Measurements from ENCODE around the gene RABL6.

The RABL6 gene

DNA sequence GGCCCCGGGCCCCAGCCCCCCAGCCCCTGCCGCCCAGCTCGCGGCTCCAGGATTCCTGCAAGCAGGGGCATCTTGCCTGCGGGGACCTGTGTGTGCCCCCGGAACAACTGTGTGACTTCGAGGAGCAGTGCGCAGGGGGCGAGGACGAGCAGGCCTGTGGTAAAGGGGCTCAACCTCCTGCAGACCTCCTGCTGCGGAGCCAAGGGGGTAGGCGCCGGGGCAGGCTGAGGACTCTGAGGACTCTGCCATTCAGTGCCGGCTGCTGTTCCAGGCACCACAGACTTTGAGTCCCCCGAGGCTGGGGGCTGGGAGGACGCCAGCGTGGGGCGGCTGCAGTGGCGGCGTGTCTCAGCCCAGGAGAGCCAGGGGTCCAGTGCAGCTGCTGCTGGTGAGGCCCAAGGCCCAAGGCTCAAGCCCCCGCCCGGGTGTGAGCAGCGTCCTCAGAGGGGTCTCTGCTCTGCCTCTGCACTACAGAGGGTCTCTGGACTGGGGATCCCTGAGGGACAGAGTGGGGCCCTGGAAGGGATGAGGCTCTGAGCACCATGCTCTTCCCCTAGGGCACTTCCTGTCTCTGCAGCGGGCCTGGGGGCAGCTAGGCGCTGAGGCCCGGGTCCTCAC lies 47.8 kb downstream of the RABL6 start:
- TF ChIP-seq, protein P1, sequence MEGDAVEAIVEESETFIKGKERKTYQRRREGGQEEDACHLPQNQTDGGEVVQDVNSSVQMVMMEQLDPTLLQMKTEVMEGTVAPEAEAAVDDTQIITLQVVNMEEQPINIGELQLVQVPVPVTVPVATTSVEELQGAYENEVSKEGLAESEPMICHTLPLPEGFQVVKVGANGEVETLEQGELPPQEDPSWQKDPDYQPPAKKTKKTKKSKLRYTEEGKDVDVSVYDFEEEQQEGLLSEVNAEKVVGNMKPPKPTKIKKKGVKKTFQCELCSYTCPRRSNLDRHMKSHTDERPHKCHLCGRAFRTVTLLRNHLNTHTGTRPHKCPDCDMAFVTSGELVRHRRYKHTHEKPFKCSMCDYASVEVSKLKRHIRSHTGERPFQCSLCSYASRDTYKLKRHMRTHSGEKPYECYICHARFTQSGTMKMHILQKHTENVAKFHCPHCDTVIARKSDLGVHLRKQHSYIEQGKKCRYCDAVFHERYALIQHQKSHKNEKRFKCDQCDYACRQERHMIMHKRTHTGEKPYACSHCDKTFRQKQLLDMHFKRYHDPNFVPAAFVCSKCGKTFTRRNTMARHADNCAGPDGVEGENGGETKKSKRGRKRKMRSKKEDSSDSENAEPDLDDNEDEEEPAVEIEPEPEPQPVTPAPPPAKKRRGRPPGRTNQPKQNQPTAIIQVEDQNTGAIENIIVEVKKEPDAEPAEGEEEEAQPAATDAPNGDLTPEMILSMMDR (IDR thresholded peaks at IDR 0.05; ENCODE audit: insufficient read depth, low read length, missing control alignments), result no peak
- ChIA-PET POLR2A (interaction anchor here (1.0 kb wide), 1 partner anchor 140 kb away, joined by 3 read pairs; the partner anchor contains the start of gene CLIC3), CTCF (interaction anchor here (1.1 kb wide), 1 partner anchor 174 kb away, joined by 4 read pairs; no protein-coding TSS in a partner anchor)
- H3K4me3 ChIP-seq (ENCODE audit: low read depth, low read length), result no peak overlapping the region
- no peak for DNase-seq (ENCODE audit: low read depth, low spot score)

DNA sequence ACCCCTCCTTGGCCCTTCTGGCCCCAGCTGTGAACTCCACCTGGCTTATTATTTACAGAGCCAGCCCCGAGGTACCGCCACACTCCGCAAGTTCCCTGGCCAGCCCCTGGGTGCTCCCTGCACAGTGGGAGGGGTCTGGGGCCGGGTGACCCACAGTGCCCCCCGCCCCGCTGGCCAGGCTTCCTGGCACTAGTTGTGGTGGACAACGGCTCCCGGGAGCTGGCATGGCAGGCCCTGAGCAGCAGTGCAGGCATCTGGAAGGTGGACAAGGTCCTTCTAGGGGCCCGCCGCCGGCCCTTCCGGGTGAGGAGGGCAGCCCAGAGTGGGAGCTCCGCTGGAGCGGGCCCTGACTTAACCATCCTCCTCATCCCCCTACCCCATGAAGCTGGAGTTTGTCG lies 48.3 kb downstream of the RABL6 start:
- no peak overlapping the region for H3K4me3 ChIP-seq (ENCODE audit: low read depth, low read length)
- DNase-seq (ENCODE audit: low read depth, low spot score), result no peak
- ChIA-PET CTCF (interaction anchor here (1.1 kb wide), 2 partner anchors 26 to 173 kb away, joined by 3 to 4 read pairs; no protein-coding TSS in a partner anchor), POLR2A (interaction anchor here (1.0 kb wide), 1 partner anchor 140 kb away, joined by 3 read pairs; the partner anchor contains the start of gene CLIC3)
- TF ChIP-seq, protein P1 (IDR thresholded peaks at IDR 0.05; ENCODE audit: insufficient read depth, low read length, missing control alignments), result no peak

- ChIA-PET CTCF (interaction anchor here (0.6 to 1.1 kb wide), 3 partner anchors 26 to 173 kb away, joined by 3 to 4 read pairs (median 3); no protein-coding TSS in a partner anchor), POLR2A (interaction anchor here (0.9 to 1.0 kb wide), 2 partner anchors 87 to 139 kb away, joined by 3 read pairs; partner anchors contain the start of gene CLIC3)
- H3K4me3 ChIP-seq (ENCODE audit: low read depth, low read length), result no peak overlapping the region
- no peak for DNase-seq (ENCODE audit: low read depth, low spot score)
- TF ChIP-seq, protein P1 (IDR thresholded peaks at IDR 0.05; ENCODE audit: insufficient read depth, low read length, missing control alignments), result no peak
These were observed 48.9 kb downstream of the RABL6 start for GRCh38 chr9:136856541-136857141.

DNA sequence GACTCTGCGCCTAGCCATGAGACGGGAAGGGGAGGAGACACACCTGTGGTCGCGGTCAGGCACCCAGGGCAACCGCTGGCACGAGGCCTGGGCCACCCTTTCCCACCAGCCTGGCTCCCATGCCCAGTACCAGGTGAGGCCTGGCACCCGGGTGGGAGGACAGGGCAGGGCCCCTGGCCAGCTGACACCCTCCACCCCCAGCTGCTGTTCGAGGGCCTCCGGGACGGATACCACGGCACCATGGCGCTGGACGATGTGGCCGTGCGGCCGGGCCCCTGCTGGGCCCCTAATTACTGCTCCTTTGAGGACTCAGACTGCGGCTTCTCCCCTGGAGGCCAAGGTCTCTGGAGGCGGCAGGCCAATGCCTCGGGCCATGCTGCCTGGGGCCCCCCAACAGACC lies 49.4 kb downstream of the RABL6 start:
- POLR2A ChIA-PET, result interaction anchor here (0.9 kb wide), 1 partner anchor 86 kb away, joined by 3 read pairs; no protein-coding TSS in a partner anchor
- TF ChIP-seq, protein P1 (IDR thresholded peaks at IDR 0.05; ENCODE audit: insufficient read depth, low read length, missing control alignments), result no peak

GRCh38 chr9:136857581-136858412 lies 50.0 kb downstream of the RABL6 start:
- CTCF ChIA-PET, result no interaction called here
- TF ChIP-seq, protein P1 (IDR thresholded peaks at IDR 0.05; ENCODE audit: insufficient read depth, low read length, missing control alignments), result no peak
- no peak overlapping the region for H3K4me3 ChIP-seq (ENCODE audit: low read depth, low read length)
- no peak for DNase-seq (ENCODE audit: low read depth, low spot score)
- POLR2A ChIA-PET, result interaction anchor here (2.2 kb wide), 1 partner anchor 10 kb away, joined by 8 read pairs; no protein-coding TSS in a partner anchor

More for the DNA sequence above, 49.4 kb downstream of the RABL6 start:
- CTCF ChIA-PET, result interaction anchor here (1.1 kb wide), 1 partner anchor 25 kb away, joined by 3 read pairs; no protein-coding TSS in a partner anchor
- no peak overlapping the region for H3K4me3 ChIP-seq (ENCODE audit: low read depth, low read length)
- DNase-seq (ENCODE audit: low read depth, low spot score), result no peak

Data from AG04449 (cell line).